CD4-positive, alpha-beta memory T cell (primary cell): ENCODE measurements around the gene CLTB. TPM values are rescaled to one million over a fixed set of nuclear protein-coding genes. Genes with fewer than 3 reads are reported as not detected.

Source experiments
- CTCF ChIA-PET: fragments of 350-600 bp; sonication (Branson Sonifier 250); formaldehyde crosslinking; loops from one replicate; lab custom pipeline; 2021; ENCODE audit warnings: inconsistent platforms; ENCODE audit not compliant: partially characterized antibody; lab: Charles Lee
- POLR2A ChIA-PET: fragments of 350-600 bp; sonication (Branson Sonifier 250); formaldehyde crosslinking; loops from one replicate; lab custom pipeline; 2021; ENCODE audit not compliant: partially characterized antibody; lab: Charles Lee
- DNase-seq, 5 donors: peaks; one replicate each; pipeline versions ENCODE4 v3.0.0 to v3.0.0-alpha.2; 2020 to 2022; ENCODE audit warnings: mixed read lengths in 1 of 5
- H3K27ac ChIP-seq: one replicate; pipeline ENCODE4 v1.7.0; 2013; ENCODE audit warnings: low read depth, low read length
- H3K27me3 ChIP-seq: 2 replicates; pipeline ENCODE4 v1.7.0; 2013; ENCODE audit warnings: mild to moderate bottlenecking, low read length, moderate library complexity; ENCODE audit not compliant: insufficient read depth
- H3K36me3 ChIP-seq: 2 replicates; pipeline ENCODE4 v1.7.0; 2013; ENCODE audit warnings: mild to moderate bottlenecking, low read length, moderate library complexity; ENCODE audit not compliant: insufficient read depth
- H3K4me1 ChIP-seq: 2 replicates; pipeline ENCODE4 v1.7.0; 2013; ENCODE audit warnings: mild to moderate bottlenecking, low read length, moderate library complexity; ENCODE audit not compliant: insufficient read depth
- H3K4me3 ChIP-seq, 2 donors: one replicate each; pipeline ENCODE4 v1.7.0; 2013; ENCODE audit warnings: low read length in 2 of 2, mild to moderate bottlenecking in 1 of 2
- H3K9me3 ChIP-seq, 2 donors: one replicate each; pipeline ENCODE4 v1.7.0; 2013; ENCODE audit warnings: low read length in 2 of 2, control low read depth in 1 of 2; ENCODE audit not compliant: control insufficient read depth in 1 of 2
- H3K27ac Mint-ChIP-seq, 7 donors: one replicate each; pipeline ENCODE4 v1.8.0; 2020 to 2021; ENCODE audit warnings: mixed read lengths in 7 of 7, mild to moderate bottlenecking in 6 of 7, inconsistent platforms in 3 of 7, moderate library complexity in 3 of 7
- H3K27me3 Mint-ChIP-seq, 2 donors: one replicate each; pipeline ENCODE4 v1.8.0; 2020 to 2021; ENCODE audit warnings: mixed read lengths in 2 of 2
- H3K36me3 Mint-ChIP-seq, 2 donors: one replicate each; pipeline ENCODE4 v1.8.0; 2020 to 2021; ENCODE audit warnings: mixed read lengths in 2 of 2, inconsistent platforms in 1 of 2, mild to moderate bottlenecking in 1 of 2
- H3K4me1 Mint-ChIP-seq, 4 donors: one replicate each; pipeline ENCODE4 v1.8.0; 2020 to 2021; ENCODE audit warnings: mixed read lengths in 4 of 4, mild to moderate bottlenecking in 1 of 4
- H3K4me3 Mint-ChIP-seq, 8 donors: one replicate each; pipeline ENCODE4 v1.8.0; 2020 to 2021; ENCODE audit warnings: mixed read lengths in 8 of 8, mild to moderate bottlenecking in 7 of 8, moderate library complexity in 6 of 8, inconsistent platforms in 3 of 8
- H3K9me3 Mint-ChIP-seq, 8 donors: one replicate each; pipeline ENCODE4 v1.8.0; 2020 to 2021; ENCODE audit warnings: mixed read lengths in 8 of 8, mild to moderate bottlenecking in 5 of 8, inconsistent platforms in 3 of 8, moderate library complexity in 1 of 8
- intact Hi-C: fragments of 100-400 bp; cut with micrococcal nuclease; formaldehyde crosslinking; loops from one replicate; pipeline ENCODE4 v1.15.1; 2023
- polyA plus RNA-seq, 2 donors: library from polyadenylated mRNA; unstranded; fragments of 300-500 nt; fragmentation: Illumina TruSeq; gene quantifications; one replicate each; pipeline ENCODE4 v1.2.3, GENCODE V29; 2021
- total RNA-seq, 2 experiments: library from RNA; stranded (reverse); gene quantifications; one replicate each; pipeline ENCODE4 v1.2.3, GENCODE V29; 2021

The CLTB gene
- total and polyA plus RNA-seq, 4 experiments from 2014 or later = 34.8 to 76.6 (median 52.4) TPM

- ChIA-PET CTCF (interaction anchor here (0.8 to 1.1 kb wide), 5 partner anchors 9 to 173 kb away, joined by 3 to 4 read pairs (median 3); partner anchors contain the start of gene FAF2), POLR2A (interaction anchor here (0.8 to 3.3 kb wide), 13 partner anchors 10 to 285 kb away, joined by 3 to 40 read pairs (median 6); partner anchors contain the start of genes CLTB, HIGD2A, NOP16 and RNF44)
- Histone ChIP-seq H3K36me3 (peaks cover 9% of the 10 kb centered on the region), H3K4me3 (peak overlapping the region; percentile 91 to 97), H3K27me3 (no peaks in the 10 kb centered on the region), H3K4me1 (peaks cover 39% of the 10 kb centered on the region), H3K9me3 (no peaks in the 10 kb centered on the region), H3K27ac (peak overlapping the region; percentile 78)
- Mint-ChIP-seq H3K27ac (peak overlapping the region; percentile 92 to 98 (median 97)), H3K4me3 (peak overlapping the region; percentile 97 to 99 (median 98)), H3K4me1 (peaks cover 28 to 55% (median 42%) of the 10 kb centered on the region in 4 donors), H3K27me3 (no peaks in the 10 kb centered on the region), H3K36me3 (peaks cover 11 to 36% of the 10 kb centered on the region in 2 donors), H3K9me3 (no peaks in the 10 kb centered on the region)
- intact Hi-C loops = no loop called here
- DNase-seq = peak in 1 of 5 donors; percentile 4
Measured at GRCh38 chr5:176362233-176362490, 54.2 kb downstream of the CLTB start.

GRCh38 chr5:176361437-176362232 is 54.7 kb downstream of the CLTB start, which contains the start of gene KIAA1191:
Gene KIAA1191, minus strand, starts transcription at chr5:176361764. Its CDS starts 2,256 bp downstream, at chr5:176359508.
- intact Hi-C loops = loop anchor here (1.0 to 2.0 kb wide), 4 partner anchors 27 to 176 kb away; partner anchors contain the start of genes CLTB, FAF2, HIGD2A and NOP16
- H3K27ac Mint-ChIP-seq = peak within 1 kb of the TSS; percentile 92 to 98 (median 97)
- CTCF ChIA-PET = interaction anchor here (0.8 to 1.7 kb wide), 6 partner anchors 8 to 632 kb away, joined by 3 to 4 read pairs (median 3); partner anchors contain the start of gene FAF2
- peak within 1 kb of the TSS; percentile 91 to 97 for H3K4me3 ChIP-seq
- H3K36me3 ChIP-seq = peaks cover 9% of the 10 kb centered on the region
- H3K27ac ChIP-seq = peak within 1 kb of the TSS; percentile 78
- H3K4me1 ChIP-seq = peaks cover 39% of the 10 kb centered on the region
- DNase-seq = peak; percentile 93 to 97 (median 94)
- POLR2A ChIA-PET = interaction anchor here (0.6 to 3.3 kb wide), 14 partner anchors 9 to 765 kb away, joined by 3 to 40 read pairs (median 6); partner anchors contain the start of genes CLTB, HIGD2A, NOP16 and RNF44
- no peaks in the 10 kb centered on the region for H3K27me3 ChIP-seq
- H3K36me3 Mint-ChIP-seq = peaks cover 11 to 39% of the 10 kb centered on the region in 2 donors
- H3K27me3 Mint-ChIP-seq = no peaks in the 10 kb centered on the region
- H3K4me3 Mint-ChIP-seq = peak within 1 kb of the TSS; percentile 97 to 99 (median 98)
- no peaks in the 10 kb centered on the region for H3K9me3 Mint-ChIP-seq
- H3K9me3 ChIP-seq = no peaks in the 10 kb centered on the region
- H3K4me1 Mint-ChIP-seq = peaks cover 27 to 57% (median 42%) of the 10 kb centered on the region in 4 donors

- Histone ChIP-seq H3K27ac (peak overlapping the region; percentile 78), H3K9me3 (no peaks in the 10 kb centered on the region), H3K4me3 (peak overlapping the region; percentile 91 to 97), H3K36me3 (peaks cover 14% of the 10 kb centered on the region), H3K27me3 (no peaks in the 10 kb centered on the region), H3K4me1 (peaks cover 34% of the 10 kb centered on the region)
- no peaks in the 10 kb centered on the region for H3K27me3 Mint-ChIP-seq
- POLR2A ChIA-PET = interaction anchor here (1.2 to 3.3 kb wide), 10 partner anchors 9 to 286 kb away, joined by 4 to 40 read pairs (median 8); partner anchors contain the start of genes CLTB, HIGD2A, NOP16 and RNF44
- H3K4me1 Mint-ChIP-seq = peaks cover 29 to 54% (median 40%) of the 10 kb centered on the region in 4 donors
- peaks cover 11 to 43% of the 10 kb centered on the region in 2 donors for H3K36me3 Mint-ChIP-seq
- DNase-seq = peak in 1 of 5 donors; percentile 46
- CTCF ChIA-PET = interaction anchor here (0.9 to 1.7 kb wide), 3 partner anchors 8 to 631 kb away, joined by 3 to 4 read pairs (median 3); no protein-coding TSS in a partner anchor
- no peaks in the 10 kb centered on the region for H3K9me3 Mint-ChIP-seq
- H3K4me3 Mint-ChIP-seq = peak overlapping the region; percentile 97 to 99 (median 98)
- H3K27ac Mint-ChIP-seq = peak overlapping the region; percentile 92 to 98 (median 97)
- intact Hi-C loops = loop anchor here (1.0 to 2.0 kb wide), 4 partner anchors 27 to 176 kb away; partner anchors contain the start of genes CLTB, FAF2, HIGD2A and NOP16
Measured at GRCh38 chr5:176360894-176361436, 55.4 kb downstream of the CLTB start.

- intact Hi-C loops = loop anchor here (2.0 kb wide), 1 partner anchor 57 kb away; the partner anchor contains the start of gene CLTB
- Mint-ChIP-seq H3K27ac (peak overlapping the region in 6 of 7 donors; percentile 30 to 90 (median 81)), H3K36me3 (peaks cover 15 to 55% of the 10 kb centered on the region in 2 donors), H3K4me1 (peaks cover 28 to 54% (median 42%) of the 10 kb centered on the region in 4 donors), H3K27me3 (no peaks in the 10 kb centered on the region), H3K9me3 (no peaks in the 10 kb centered on the region), H3K4me3 (peak overlapping the region; percentile 75 to 98 (median 78))
- H3K27ac ChIP-seq = no peak overlapping the region
- H3K36me3 ChIP-seq = peaks cover 17% of the 10 kb centered on the region
- peaks cover 28% of the 10 kb centered on the region for H3K4me1 ChIP-seq
- no peaks in the 10 kb centered on the region for H3K27me3 ChIP-seq
- DNase-seq = no peak
- ChIA-PET POLR2A (interaction anchor here (0.8 to 3.0 kb wide), 3 partner anchors 30 to 183 kb away, joined by 4 to 22 read pairs (median 11); partner anchors contain the start of gene CLTB), CTCF (interaction anchor here (1.1 to 1.7 kb wide), 2 partner anchors 213 to 630 kb away, joined by 4 read pairs; no protein-coding TSS in a partner anchor)
- no peaks in the 10 kb centered on the region for H3K9me3 ChIP-seq
- H3K4me3 ChIP-seq = no peak overlapping the region
Measured at GRCh38 chr5:176359658-176360057, 56.7 kb downstream of the CLTB start.

- no peaks in the 10 kb centered on the region for H3K9me3 ChIP-seq
- H3K27me3 ChIP-seq = no peaks in the 10 kb centered on the region
- intact Hi-C loops = no loop called here
- CTCF ChIA-PET = no interaction called here
- Mint-ChIP-seq H3K36me3 (peaks cover 29 to 80% of the 10 kb centered on the region in 2 donors), H3K4me3 (no peak overlapping the region), H3K9me3 (no peaks in the 10 kb centered on the region), H3K4me1 (peaks cover 25 to 53% (median 40%) of the 10 kb centered on the region in 4 donors), H3K27me3 (no peaks in the 10 kb centered on the region), H3K27ac (peak overlapping the region in 2 of 7 donors; percentile 35 to 36)
- no peak overlapping the region for H3K27ac ChIP-seq
- POLR2A ChIA-PET = interaction anchor here (1.1 kb wide), 1 partner anchor 33 kb away, joined by 3 read pairs; no protein-coding TSS in a partner anchor
- H3K36me3 ChIP-seq = peaks cover 51% of the 10 kb centered on the region
- peaks cover 18% of the 10 kb centered on the region for H3K4me1 ChIP-seq
- H3K4me3 ChIP-seq = no peak overlapping the region
- no peak for DNase-seq
Measured at GRCh38 chr5:176356179-176356566, 60.2 kb downstream of the CLTB start.

- peaks cover 22 to 48% (median 36%) of the 10 kb centered on the region in 4 donors for H3K4me1 Mint-ChIP-seq
- H3K36me3 ChIP-seq = peaks cover 54% of the 10 kb centered on the region
Measured at GRCh38 chr5:176355400-176356178, 60.8 kb downstream of the CLTB start.

More at GRCh38 chr5:176355400-176356178, 60.8 kb downstream of the CLTB start:
- H3K9me3 ChIP-seq = no peaks in the 10 kb centered on the region
- POLR2A ChIA-PET = interaction anchor here (1.1 kb wide), 1 partner anchor 34 kb away, joined by 3 read pairs; no protein-coding TSS in a partner anchor
- peaks cover 29 to 78% of the 10 kb centered on the region in 2 donors for H3K36me3 Mint-ChIP-seq
- intact Hi-C loops = no loop called here
- no peaks in the 10 kb centered on the region for H3K27me3 ChIP-seq
- H3K27ac Mint-ChIP-seq = peak overlapping the region in 1 of 7 donors; percentile 35
- no peaks in the 10 kb centered on the region for H3K9me3 Mint-ChIP-seq
- no peak overlapping the region for H3K4me3 ChIP-seq
- no peak overlapping the region for H3K27ac ChIP-seq
- H3K4me1 ChIP-seq = peaks cover 13% of the 10 kb centered on the region
- CTCF ChIA-PET = interaction anchor here (0.7 kb wide), 1 partner anchor 15 kb away, joined by 3 read pairs; no protein-coding TSS in a partner anchor
- no peak for DNase-seq
- no peaks in the 10 kb centered on the region for H3K27me3 Mint-ChIP-seq
- no peak overlapping the region for H3K4me3 Mint-ChIP-seq
